Astrocyte (in vitro differentiated cells and primary cell): ENCODE data around the gene MYBBP1A. TPM values are rescaled to one million over a fixed set of nuclear protein-coding genes. Genes with fewer than 3 reads are reported as not detected.

Experiments
- DNase-seq: peaks from one replicate; pipeline ENCODE4 v3.0.0-alpha.2; 2010; ENCODE audit warnings: low read depth
- FAIRE-seq: peaks from 2 replicates; lab custom pipeline; 2011; peaks lifted over from hg19 to GRCh38; lab: Jason Lieb, UNC
- H2AFZ ChIP-seq: 2 replicates; pipeline ENCODE4 v1.6.0; 2012; ENCODE audit warnings: low read depth, low read length, inconsistent platforms
- H3K27ac ChIP-seq: 2 replicates; pipeline ENCODE4 v1.5.1; 2011; ENCODE audit warnings: low read depth, low read length, inconsistent platforms
- H3K27me3 ChIP-seq: 2 replicates; pipeline ENCODE4 v1.6.0; 2011; ENCODE audit warnings: low read length, inconsistent platforms; ENCODE audit not compliant: insufficient read depth
- H3K36me3 ChIP-seq: 2 replicates; pipeline ENCODE4 v1.5.1; 2011; ENCODE audit warnings: low read length, inconsistent platforms; ENCODE audit not compliant: insufficient read depth
- H3K4me1 ChIP-seq: 2 replicates; pipeline ENCODE4 v1.5.1; 2011; ENCODE audit warnings: low read length, inconsistent platforms; ENCODE audit not compliant: insufficient read depth
- H3K4me2 ChIP-seq: 2 replicates; pipeline ENCODE4 v1.6.0; 2012; ENCODE audit warnings: low read length, inconsistent platforms
- H3K4me3 ChIP-seq: 2 replicates; pipeline ENCODE4 v1.5.1; 2011; ENCODE audit warnings: low read depth, mild to moderate bottlenecking, low read length, inconsistent platforms; ENCODE audit not compliant: insufficient read depth
- H3K79me2 ChIP-seq: 2 replicates; pipeline ENCODE4 v1.6.0; 2012; ENCODE audit warnings: mild to moderate bottlenecking, low read length, inconsistent platforms; ENCODE audit not compliant: insufficient read depth
- H3K9ac ChIP-seq: 2 replicates; pipeline ENCODE4 v1.6.0; 2012; ENCODE audit warnings: mild to moderate bottlenecking, low read length, inconsistent platforms
- H3K9me3 ChIP-seq: 2 replicates; pipeline ENCODE4 v1.5.1; 2012; ENCODE audit warnings: low read depth, mild to moderate bottlenecking, low read length, inconsistent platforms; ENCODE audit not compliant: insufficient read depth
- H4K20me1 ChIP-seq: 2 replicates; pipeline ENCODE4 v1.6.0; 2012; ENCODE audit warnings: low read length, inconsistent platforms; ENCODE audit not compliant: insufficient read depth
- H3K27ac Mint-ChIP-seq: one replicate; pipeline ENCODE4 v1.8.0; 2021; ENCODE audit warnings: mild to moderate bottlenecking, mixed read lengths; ENCODE audit not compliant: unreplicated experiment
- H3K27me3 Mint-ChIP-seq: one replicate; pipeline ENCODE4 v1.8.0; 2021; ENCODE audit warnings: low read depth, mixed read lengths; ENCODE audit not compliant: unreplicated experiment
- H3K36me3 Mint-ChIP-seq: one replicate; pipeline ENCODE4 v1.8.0; 2021; ENCODE audit warnings: low read depth, mixed read lengths; ENCODE audit not compliant: unreplicated experiment
- H3K4me1 Mint-ChIP-seq: one replicate; pipeline ENCODE4 v1.8.0; 2021; ENCODE audit warnings: low read depth, mixed read lengths; ENCODE audit not compliant: unreplicated experiment
- H3K4me3 Mint-ChIP-seq: one replicate; pipeline ENCODE4 v1.8.0; 2021; ENCODE audit warnings: mild to moderate bottlenecking, moderate library complexity, mixed read lengths; ENCODE audit not compliant: unreplicated experiment
- H3K9me3 Mint-ChIP-seq: one replicate; pipeline ENCODE4 v1.8.0; 2021; ENCODE audit warnings: mild to moderate bottlenecking, mixed read lengths; ENCODE audit not compliant: unreplicated experiment
- CTCF ChIP-seq: IDR thresholded peaks from 2 replicates; pipeline ENCODE4 v1.5.1; 2011; ENCODE audit warnings: low read depth, mild to moderate bottlenecking, inconsistent platforms, low read length, moderate library complexity; ENCODE audit not compliant: insufficient read depth
- EZH2 ChIP-seq: IDR thresholded peaks from 2 replicates; pipeline ENCODE4 v1.6.1; 2012; ENCODE audit warnings: mild to moderate bottlenecking, low read length, inconsistent platforms; ENCODE audit not compliant: insufficient read depth
- total RNA-seq: library from RNA; stranded (reverse); gene quantifications from 2 replicates; pipeline ENCODE4 v1.2.1, GENCODE V29; 2021

MYBBP1A gene
- total RNA-seq, 1 donor from 2014 or later, result 71.1 TPM

DNA sequence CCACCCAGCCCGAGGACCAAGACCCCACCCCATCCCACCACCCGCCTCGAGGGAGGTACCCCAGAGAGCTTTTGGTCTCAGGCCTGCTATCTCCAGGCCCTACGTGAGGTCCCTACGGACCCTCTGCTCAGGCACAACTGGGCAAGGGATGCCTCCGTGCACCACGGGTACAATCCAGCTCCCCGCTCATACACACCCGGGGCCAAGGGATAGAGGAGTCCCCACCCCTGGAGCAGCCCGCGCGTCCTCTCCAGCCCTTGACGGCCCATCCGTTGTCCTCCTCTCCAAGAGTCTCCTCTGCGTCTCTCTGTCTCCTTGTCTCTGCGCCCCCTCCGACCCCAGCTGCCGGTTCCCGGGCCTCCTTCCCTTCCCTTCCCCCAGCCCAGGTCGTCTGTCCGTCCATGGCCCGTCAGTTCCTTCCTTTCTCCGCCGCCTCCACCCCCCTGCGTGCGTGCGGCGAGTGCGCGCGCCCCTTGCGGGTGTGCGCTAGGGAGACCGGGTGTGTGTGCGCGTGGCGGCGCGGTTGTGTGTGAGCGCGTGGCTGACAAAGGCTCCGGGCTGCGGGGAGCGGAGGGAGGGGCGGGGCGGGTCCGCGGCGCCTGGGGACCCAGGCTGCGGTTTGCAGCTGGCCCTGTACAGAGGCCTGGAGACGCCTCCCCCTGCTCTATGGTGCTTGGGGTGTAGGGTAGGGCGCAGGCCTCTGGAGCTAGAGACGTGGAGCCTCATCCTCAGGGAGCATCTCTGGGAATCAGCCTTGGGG is 55.6 kb downstream of the MYBBP1A start:
- Histone ChIP-seq H3K9me3 (no peaks in the 10 kb centered on the region), H3K27ac (no peak overlapping the region), H3K4me2 (peak overlapping the region; percentile 39), H3K4me3 (no peak overlapping the region), H4K20me1 (peaks cover 13% of the 10 kb centered on the region), H2AFZ (no peak overlapping the region), H3K79me2 (no peaks in the 10 kb centered on the region), H3K9ac (no peak overlapping the region), H3K27me3 (peaks cover 43% of the 10 kb centered on the region), H3K4me1 (peaks cover 23% of the 10 kb centered on the region), H3K36me3 (no peaks in the 10 kb centered on the region)
- peak overlapping the region; percentile 76 for H3K4me3 Mint-ChIP-seq
- no peaks in the 10 kb centered on the region for H3K36me3 Mint-ChIP-seq
- no peaks in the 10 kb centered on the region for H3K9me3 Mint-ChIP-seq
- H3K27ac Mint-ChIP-seq, result no peak overlapping the region
- peaks cover 46% of the 10 kb centered on the region for H3K27me3 Mint-ChIP-seq
- DNase-seq (no peak), FAIRE-seq (no peak)
- peaks cover 12% of the 10 kb centered on the region for H3K4me1 Mint-ChIP-seq
- TF ChIP-seq EZH2 (peak; percentile 71), CTCF (no peak)

DNA sequence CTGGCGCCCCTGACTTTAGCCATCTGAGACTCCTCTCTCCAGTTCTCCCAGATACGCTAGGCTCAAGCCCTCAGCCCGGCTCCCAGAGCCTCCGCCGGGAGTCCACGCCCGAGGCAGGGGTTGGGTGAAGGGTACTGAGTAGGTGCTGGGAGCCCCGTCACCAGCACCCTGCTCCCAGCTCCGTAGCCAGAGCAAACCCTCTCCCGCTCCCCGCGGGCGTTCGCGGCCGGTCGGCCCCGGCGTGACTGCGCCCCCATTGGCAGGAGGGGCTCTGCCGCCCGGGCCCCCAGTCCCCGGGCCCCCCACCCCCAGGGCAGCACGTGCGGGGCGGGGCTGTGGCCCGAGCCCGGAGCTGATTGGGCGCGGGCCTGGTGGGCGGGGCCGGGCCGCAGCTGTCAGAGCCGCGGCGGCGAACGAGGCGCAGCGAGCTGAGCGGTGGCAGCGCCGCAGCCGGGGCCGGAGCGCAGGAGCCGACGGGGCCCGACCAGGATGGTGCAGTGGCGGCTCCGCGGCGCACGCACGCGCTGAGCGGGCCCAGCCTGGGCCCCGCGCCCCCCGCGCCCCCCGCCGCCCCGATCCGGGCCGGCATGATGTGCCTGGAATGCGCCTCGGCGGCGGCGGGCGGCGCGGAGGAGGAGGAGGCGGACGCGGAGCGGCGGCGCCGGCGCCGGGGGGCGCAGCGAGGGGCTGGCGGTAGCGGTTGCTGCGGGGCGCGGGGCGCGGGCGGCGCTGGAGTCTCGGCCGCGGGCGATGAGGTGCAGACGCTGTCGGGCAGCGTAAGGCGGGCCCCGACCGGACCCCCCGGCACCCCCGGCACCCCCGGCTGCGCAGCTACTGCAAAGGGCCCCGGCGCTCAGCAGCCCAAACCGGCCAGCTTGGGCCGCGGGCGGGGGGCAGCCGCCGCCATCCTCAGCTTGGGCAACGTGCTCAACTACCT is 56.5 kb downstream of the MYBBP1A start, which contains the start of gene SPNS2:
Gene SPNS2, plus strand, starts transcription at position 421 of the 937 bp plus-strand sequence. Its CDS starts 167 bp downstream, at position 588.
- peaks cover 12% of the 10 kb centered on the region for H3K4me1 Mint-ChIP-seq
- DNase-seq, result no peak
- no peak for FAIRE-seq
- H3K36me3 ChIP-seq, result no peaks in the 10 kb centered on the region
- H4K20me1 ChIP-seq, result peaks cover 13% of the 10 kb centered on the region
- H3K27ac ChIP-seq, result no peak within 1 kb of the TSS
- H3K27me3 Mint-ChIP-seq, result peaks cover 41% of the 10 kb centered on the region
- no peaks in the 10 kb centered on the region for H3K9me3 Mint-ChIP-seq
- no peaks in the 10 kb centered on the region for H3K36me3 Mint-ChIP-seq
- H3K79me2 ChIP-seq, result no peaks in the 10 kb centered on the region
- H3K9me3 ChIP-seq, result no peaks in the 10 kb centered on the region
- H3K27me3 ChIP-seq, result peaks cover 40% of the 10 kb centered on the region
- peak within 1 kb of the TSS; percentile 76 for H3K4me3 Mint-ChIP-seq
- H3K9ac ChIP-seq, result no peak within 1 kb of the TSS
- H3K4me2 ChIP-seq, result peak within 1 kb of the TSS; percentile 50
- peaks cover 23% of the 10 kb centered on the region for H3K4me1 ChIP-seq
- no peak for TF ChIP-seq CTCF
- TF ChIP-seq EZH2, result no peak
- H2AFZ ChIP-seq, result no peak within 1 kb of the TSS
- peak within 1 kb of the TSS; percentile 48 for H3K27ac Mint-ChIP-seq
- H3K4me3 ChIP-seq, result no peak within 1 kb of the TSS
